ENCODE data around the gene GSTK1.
"Not testable (repeated sequence)": the region's sequence is repeated elsewhere in the genome, so short reads cannot be mapped to it uniquely, and the experiment has no call there.

Gene GSTK1

DNA sequence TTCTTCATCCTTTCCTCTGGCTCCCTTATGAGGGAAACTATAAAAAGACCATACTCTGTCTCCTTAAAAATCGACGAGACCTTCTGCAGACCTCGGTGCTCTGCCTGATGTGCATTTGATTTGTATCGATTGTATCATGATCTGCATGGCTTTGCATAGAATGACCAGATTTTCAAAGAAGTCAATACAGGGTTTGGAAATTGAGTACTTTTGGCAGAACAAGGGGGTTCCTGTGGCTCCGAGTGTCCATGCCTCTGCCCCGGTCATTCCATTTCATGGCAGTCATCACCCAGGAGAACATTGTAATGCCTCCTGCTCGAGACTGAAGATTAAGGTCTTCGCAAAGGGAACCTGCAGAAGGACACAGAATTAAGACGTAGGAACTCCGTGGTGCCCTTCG, 25.6 kb downstream of the GSTK1 start:
- no peak for FAIRE-seq
- DNase-seq (ENCODE audit: insufficient read length): no peak

DNA sequence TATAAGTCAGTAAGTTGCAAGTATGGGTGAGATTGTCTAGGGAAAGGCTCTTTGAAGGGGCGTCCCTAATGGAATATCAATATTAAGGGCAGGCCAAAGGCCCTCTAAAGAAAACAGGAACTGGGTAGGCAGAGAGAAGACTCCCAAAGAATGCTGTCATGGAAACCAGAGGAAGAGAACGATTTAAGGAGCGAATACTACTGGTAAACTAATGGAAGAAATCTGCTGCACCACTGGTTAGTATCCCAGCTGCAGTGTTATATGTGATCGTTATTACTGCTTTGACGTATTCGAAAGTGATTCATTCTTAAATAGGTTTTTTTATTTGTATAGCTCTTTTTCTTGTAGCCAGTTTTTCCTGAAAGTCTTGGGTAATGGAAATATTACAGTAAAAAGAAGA, 26.2 kb downstream of the GSTK1 start:
- no peak for TF ChIP-seq POLR2A (IDR thresholded peaks at IDR 0.05; ENCODE audit: low read depth, low read length)
- TF ChIP-seq POLR2AphosphoS5 (IDR thresholded peaks at IDR 0.05; ENCODE audit: low read depth, low read length): no peak
- no peak for TF ChIP-seq TAF1 (IDR thresholded peaks at IDR 0.05; ENCODE audit: borderline replicate concordance, low read depth, low read length)
- FAIRE-seq: no peak
- DNase-seq (ENCODE audit: insufficient read length): no peak

More for the DNA sequence above, 25.6 kb downstream of the GSTK1 start:
- TF ChIP-seq POLR2A (IDR thresholded peaks at IDR 0.05; ENCODE audit: low read depth, low read length) (no peak), POLR2AphosphoS5 (IDR thresholded peaks at IDR 0.05; ENCODE audit: low read depth, low read length) (no peak), TAF1 (IDR thresholded peaks at IDR 0.05; ENCODE audit: borderline replicate concordance, low read depth, low read length) (no peak)

- DNase-seq (ENCODE audit: insufficient read length); FAIRE-seq: not testable (repeated sequence)
Measured at GRCh38 chr7:143289888-143290287, 26.6 kb downstream of the GSTK1 start.

DNA sequence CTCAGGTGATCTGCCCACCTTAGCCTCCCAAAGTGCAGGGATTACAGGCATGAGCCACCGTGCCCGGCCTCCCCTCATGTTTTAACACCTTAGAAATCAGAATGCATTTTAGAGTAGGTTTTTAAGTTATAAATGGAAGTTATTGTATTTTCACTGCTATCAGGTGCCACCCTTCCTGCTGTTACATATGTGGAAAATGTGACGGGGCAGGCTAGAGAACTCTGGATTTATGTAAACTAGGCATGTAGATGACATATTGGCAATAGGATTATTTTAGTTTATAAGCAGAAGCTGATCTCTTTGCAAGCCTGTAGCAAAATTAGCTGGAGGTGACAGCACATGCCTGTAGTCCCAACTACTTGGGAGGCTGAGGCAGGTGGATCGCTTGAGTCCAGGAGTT, 27.1 kb downstream of the GSTK1 start:
- DNase-seq (ENCODE audit: insufficient read length): no peak
- no peak for TF ChIP-seq TAF1 (IDR thresholded peaks at IDR 0.05; ENCODE audit: borderline replicate concordance, low read depth, low read length)
- TF ChIP-seq POLR2A (IDR thresholded peaks at IDR 0.05; ENCODE audit: low read depth, low read length): no peak
- no peak for TF ChIP-seq POLR2AphosphoS5 (IDR thresholded peaks at IDR 0.05; ENCODE audit: low read depth, low read length)
- no peak for FAIRE-seq

GRCh38 chr7:143292876-143293275, 29.6 kb downstream of the GSTK1 start:
- DNase-seq (ENCODE audit: insufficient read length) (no peak), FAIRE-seq (no peak)
- TF ChIP-seq TAF1 (IDR thresholded peaks at IDR 0.05; ENCODE audit: borderline replicate concordance, low read depth, low read length) (no peak), POLR2AphosphoS5 (IDR thresholded peaks at IDR 0.05; ENCODE audit: low read depth, low read length) (no peak), POLR2A (IDR thresholded peaks at IDR 0.05; ENCODE audit: low read depth, low read length) (no peak)

GRCh38 chr7:143295870-143296269, 32.6 kb downstream of the GSTK1 start:
- FAIRE-seq (no peak), DNase-seq (ENCODE audit: insufficient read length) (no peak)
- TF ChIP-seq TAF1 (IDR thresholded peaks at IDR 0.05; ENCODE audit: borderline replicate concordance, low read depth, low read length) (no peak), POLR2A (IDR thresholded peaks at IDR 0.05; ENCODE audit: low read depth, low read length) (no peak), POLR2AphosphoS5 (IDR thresholded peaks at IDR 0.05; ENCODE audit: low read depth, low read length) (no peak)

- FAIRE-seq (no peak), DNase-seq (ENCODE audit: insufficient read length) (no peak)
- TF ChIP-seq POLR2A (IDR thresholded peaks at IDR 0.05; ENCODE audit: low read depth, low read length) (no peak), POLR2AphosphoS5 (IDR thresholded peaks at IDR 0.05; ENCODE audit: low read depth, low read length) (no peak), TAF1 (IDR thresholded peaks at IDR 0.05; ENCODE audit: borderline replicate concordance, low read depth, low read length) (no peak)
Measured at GRCh38 chr7:143296686-143297085, 33.4 kb downstream of the GSTK1 start.

DNA sequence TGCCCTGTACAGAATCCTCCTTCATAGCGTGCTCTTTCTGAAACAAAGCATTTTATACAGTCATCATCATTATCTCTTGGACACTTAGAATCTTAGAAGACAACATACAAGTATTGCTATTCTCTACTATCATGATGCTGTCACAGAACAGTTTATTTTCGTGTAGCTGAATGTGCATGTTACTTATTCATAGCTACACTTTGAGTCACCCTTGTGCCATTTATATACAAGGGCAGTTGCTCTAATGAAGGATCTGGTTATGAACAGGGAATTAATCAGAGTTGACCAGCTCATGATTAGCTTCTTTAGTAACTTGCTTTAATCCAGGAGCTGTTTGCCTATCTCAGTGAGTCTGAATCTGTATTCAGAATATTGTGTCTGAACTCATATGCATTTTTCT, 36.1 kb downstream of the GSTK1 start:
- no peak for TF ChIP-seq TAF1 (IDR thresholded peaks at IDR 0.05; ENCODE audit: borderline replicate concordance, low read depth, low read length)
- FAIRE-seq (no peak), DNase-seq (ENCODE audit: insufficient read length) (no peak)

DNA sequence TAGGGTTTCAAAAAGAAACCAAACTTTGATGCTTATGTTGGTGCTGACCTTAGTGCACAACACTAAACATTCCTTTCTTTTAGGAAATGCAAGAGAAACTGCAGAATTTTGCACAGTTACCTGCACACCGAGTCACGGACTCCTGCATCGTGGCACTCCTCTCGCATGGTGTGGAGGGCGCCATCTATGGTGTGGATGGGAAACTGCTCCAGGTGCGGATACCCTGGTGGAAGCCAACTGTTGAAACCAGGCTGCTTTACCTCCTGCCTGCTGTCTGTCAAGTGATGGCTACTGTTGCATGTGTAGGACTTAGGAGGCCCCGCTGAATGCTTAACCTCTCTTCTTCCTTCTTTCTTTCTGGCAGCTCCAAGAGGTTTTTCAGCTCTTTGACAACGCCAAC, 36.6 kb downstream of the GSTK1 start:
- no peak for TF ChIP-seq POLR2AphosphoS5 (IDR thresholded peaks at IDR 0.05; ENCODE audit: low read depth, low read length)
- no peak for TF ChIP-seq TAF1 (IDR thresholded peaks at IDR 0.05; ENCODE audit: borderline replicate concordance, low read depth, low read length)
- TF ChIP-seq POLR2A (IDR thresholded peaks at IDR 0.05; ENCODE audit: low read depth, low read length): no peak
- DNase-seq (ENCODE audit: insufficient read length) (no peak), FAIRE-seq (no peak)

DNA sequence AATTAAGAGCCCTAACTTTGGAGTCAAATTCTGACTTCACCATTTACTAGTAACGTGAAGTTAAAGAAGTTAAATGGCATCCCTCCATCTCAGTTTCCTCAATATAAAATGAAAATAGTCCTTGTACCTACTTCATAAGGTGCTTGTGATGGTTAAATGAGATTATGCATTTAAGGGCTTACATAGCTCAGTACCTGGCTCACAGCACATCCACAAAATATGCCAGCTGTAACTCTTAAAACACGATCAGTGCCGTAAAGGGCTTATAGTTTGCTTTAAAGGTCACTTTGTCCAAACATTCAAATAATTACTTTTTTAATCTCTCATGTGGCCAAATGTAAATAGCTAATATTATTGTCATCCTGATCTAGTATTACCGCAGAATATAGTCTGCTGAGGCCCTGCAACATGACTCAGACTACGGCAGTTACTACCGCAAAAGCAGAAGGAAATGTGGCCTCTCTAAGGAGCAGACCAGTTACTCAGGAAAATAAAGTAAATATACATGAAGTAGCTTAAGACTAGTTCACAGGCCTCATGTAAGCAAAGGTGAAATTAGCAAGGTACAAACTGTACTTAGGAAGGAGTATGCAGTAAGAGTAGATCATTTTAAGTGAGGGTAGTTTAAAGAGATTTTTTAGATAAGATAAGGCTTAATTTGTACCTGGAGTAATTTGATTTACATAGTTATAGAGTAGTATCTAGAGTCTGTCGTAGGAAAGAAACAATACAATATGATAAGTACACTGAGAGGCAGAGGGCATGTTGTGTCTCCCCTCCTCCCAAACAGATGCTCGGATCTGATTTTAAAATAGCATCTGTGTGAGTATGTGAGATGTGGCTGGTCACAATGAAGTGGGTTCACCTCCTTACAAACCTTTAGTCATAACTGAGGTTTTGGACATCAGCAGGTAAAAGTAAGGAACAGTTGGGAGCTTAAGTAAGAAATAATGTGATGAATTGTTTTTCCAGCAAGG, 38.0 kb downstream of the GSTK1 start:
- TF ChIP-seq POLR2A (IDR thresholded peaks at IDR 0.05; ENCODE audit: low read depth, low read length) (no peak), TAF1 (IDR thresholded peaks at IDR 0.05; ENCODE audit: borderline replicate concordance, low read depth, low read length) (no peak), POLR2AphosphoS5 (IDR thresholded peaks at IDR 0.05; ENCODE audit: low read depth, low read length) (no peak)
- no peak for DNase-seq (ENCODE audit: insufficient read length)
- no peak for FAIRE-seq

- no peak for TF ChIP-seq TAF1 (IDR thresholded peaks at IDR 0.05; ENCODE audit: borderline replicate concordance, low read depth, low read length)
- TF ChIP-seq POLR2A (IDR thresholded peaks at IDR 0.05; ENCODE audit: low read depth, low read length): no peak
- no peak for TF ChIP-seq POLR2AphosphoS5 (IDR thresholded peaks at IDR 0.05; ENCODE audit: low read depth, low read length)
- FAIRE-seq (no peak), DNase-seq (ENCODE audit: insufficient read length) (no peak)
Measured at GRCh38 chr7:143303733-143304132, 40.5 kb downstream of the GSTK1 start.

DNA sequence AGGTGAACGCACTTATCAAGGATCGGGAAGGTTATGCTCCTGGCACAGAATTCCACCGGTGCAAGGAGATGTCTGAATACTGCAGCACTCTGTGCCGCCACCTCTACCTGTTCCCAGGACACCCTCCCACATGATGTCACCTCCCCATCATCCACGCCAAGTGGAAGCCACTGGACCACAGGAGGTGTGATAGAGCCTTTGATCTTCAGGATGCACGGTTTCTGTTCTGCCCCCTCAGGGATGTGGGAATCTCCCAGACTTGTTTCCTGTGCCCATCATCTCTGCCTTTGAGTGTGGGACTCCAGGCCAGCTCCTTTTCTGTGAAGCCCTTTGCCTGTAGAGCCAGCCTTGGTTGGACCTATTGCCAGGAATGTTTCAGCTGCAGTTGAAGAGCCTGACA, 41.7 kb downstream of the GSTK1 start:
- no peak for DNase-seq (ENCODE audit: insufficient read length)
- FAIRE-seq: no peak
- TF ChIP-seq POLR2AphosphoS5 (IDR thresholded peaks at IDR 0.05; ENCODE audit: low read depth, low read length) (no peak), TAF1 (IDR thresholded peaks at IDR 0.05; ENCODE audit: borderline replicate concordance, low read depth, low read length) (no peak), POLR2A (IDR thresholded peaks at IDR 0.05; ENCODE audit: low read depth, low read length) (no peak)

Measured in GM12892 (cell line).